ENCODE results near the gene NAA50. TPM values are rescaled to one million over a fixed set of nuclear protein-coding genes. Genes with fewer than 3 reads are reported as not detected.
A peak's percentile ranks its signal among the peaks of the same experiment; 100 is the strongest.

NAA50 gene
- total and polyA plus RNA-seq, 2 of the 13 experiments (the other 11 are each of a cell fraction or from before 2014, with no cell fraction given): 30.2 to 233 TPM

GRCh38 chr3:113746548-113747282 is 666 bp upstream of the NAA50 start, which contains the start of gene ATP6V1A (continued):
- no peak for TF ChIP-seq ZNF549 (CRISPR knock-in tag; IDR thresholded peaks at IDR 0.05)
- 0 out of 2 replicates have a peak, but pooled peaks have one; percentile 12 for TF ChIP-seq ZNF264 (CRISPR knock-in tag; IDR thresholded peaks at IDR 0.05)
- TF ChIP-seq FOSL2 (CRISPR knock-in tag; IDR thresholded peaks at IDR 0.05): 0 out of 2 replicates have a peak, but pooled peaks have one; percentile 23
- TF ChIP-seq DBP (CRISPR knock-in tag; IDR thresholded peaks at IDR 0.05; ENCODE audit: not compliant biosample characterization): no peak
- TF ChIP-seq TOE1 (CRISPR knock-in tag; IDR thresholded peaks at IDR 0.05): peak; percentile 8; the same call in 1 of the 2 replicates
- TF ChIP-seq ZNF652 (CRISPR knock-in tag; IDR thresholded peaks at IDR 0.05; ENCODE audit: borderline replicate concordance, low read depth): peak; percentile 87
- no peak for TF ChIP-seq BORCS8-MEF2B (CRISPR knock-in tag; IDR thresholded peaks at IDR 0.05)
- peak; percentile 47 for TF ChIP-seq NFYB (CRISPR knock-in tag; IDR thresholded peaks at IDR 0.05)
- TF ChIP-seq ARID5B (CRISPR knock-in tag; IDR thresholded peaks at IDR 0.05): 0 out of 2 replicates have a peak, but pooled peaks have one; percentile 29

Data from HepG2 (cell line).